HepG2 (cell line): Measurements from ENCODE around the gene SPRN. TPM values are rescaled to one million over a fixed set of nuclear protein-coding genes. Genes with fewer than 3 reads are reported as not detected.

Experiments
- CREB1 ChIP-seq, 2 experiments: fragments of 450-650 bp in 1 of 2; IDR thresholded peaks; 2 replicates each; pipeline ENCODE4 v1.6.1; 2016 to 2017; ENCODE audit warnings: control low read depth in 1 of 2, mild to moderate bottlenecking in 1 of 2, missing compliant biosample characterization in 1 of 2, missing genetic modification characterization in 1 of 2
- EHMT2 ChIP-seq: fragments of 200-600 bp; sonication (generic); IDR thresholded peaks from 2 replicates; pipeline ENCODE4 v1.7.0; 2017; ENCODE audit warnings: antibody characterized with exemption, low read depth, low read length, borderline replicate concordance
- GATAD1 ChIP-seq: IDR thresholded peaks from 2 replicates; pipeline ENCODE4 v1.6.1; 2016; ENCODE audit warnings: missing genetic modification reagents, missing compliant biosample characterization
- GFI1 ChIP-seq: sonication (generic); formaldehyde crosslinking; IDR thresholded peaks from 2 replicates; pipeline ENCODE4 v1.5.0; 2020; ENCODE audit warnings: missing genetic modification reagents, mild to moderate bottlenecking, borderline replicate concordance
- IKZF5 ChIP-seq: IDR thresholded peaks from 2 replicates; pipeline ENCODE4 v1.6.1; 2018; ENCODE audit warnings: missing genetic modification reagents, mild to moderate bottlenecking, missing compliant biosample characterization
- JUN ChIP-seq: sonication (generic); formaldehyde crosslinking; IDR thresholded peaks from 2 replicates; pipeline ENCODE4 v1.4.0; 2020; ENCODE audit warnings: mild to moderate bottlenecking, missing genetic modification reagents
- NCOA2 ChIP-seq: sonication (generic); formaldehyde crosslinking; IDR thresholded peaks from 2 replicates; pipeline ENCODE4 v1.8.0; 2022; ENCODE audit warnings: inconsistent platforms
- RAD51 ChIP-seq: fragments of 450-650 bp; IDR thresholded peaks from 2 replicates; pipeline ENCODE4 v1.6.1; 2016; ENCODE audit warnings: borderline replicate concordance
- SNAPC2 ChIP-seq: sonication (generic); formaldehyde crosslinking; IDR thresholded peaks from 2 replicates; pipeline ENCODE4 v1.8.1; 2022; ENCODE audit warnings: mild to moderate bottlenecking, missing genetic modification reagents
- TOE1 ChIP-seq: sonication (generic); formaldehyde crosslinking; IDR thresholded peaks from 2 replicates; pipeline ENCODE4 v1.4.0; 2020; ENCODE audit warnings: mild to moderate bottlenecking, missing genetic modification reagents
- ZBTB46 ChIP-seq: sonication (generic); formaldehyde crosslinking; IDR thresholded peaks from 2 replicates; pipeline ENCODE4 v1.4.0; 2020; ENCODE audit warnings: mild to moderate bottlenecking, missing genetic modification reagents, borderline replicate concordance
- ZNF275 ChIP-seq: sonication (generic); formaldehyde crosslinking; IDR thresholded peaks from 2 replicates; pipeline ENCODE4 v1.8.0; 2022; ENCODE audit warnings: missing genetic modification reagents, mild to moderate bottlenecking, inconsistent platforms, borderline replicate concordance
- ZNF333 ChIP-seq: sonication (generic); formaldehyde crosslinking; IDR thresholded peaks from 2 replicates; pipeline ENCODE4 v1.4.0; 2020; ENCODE audit warnings: mild to moderate bottlenecking, missing genetic modification reagents, borderline replicate concordance
- ZNF431 ChIP-seq: sonication (generic); formaldehyde crosslinking; IDR thresholded peaks from 2 replicates; pipeline ENCODE4 v1.9.0; 2022; ENCODE audit warnings: missing genetic modification reagents, low read depth, mild to moderate bottlenecking, borderline replicate concordance
- ZNF460 ChIP-seq: sonication (generic); formaldehyde crosslinking; IDR thresholded peaks from 2 replicates; pipeline ENCODE4 v1.5.1; 2020; ENCODE audit warnings: missing genetic modification reagents, mild to moderate bottlenecking, borderline replicate concordance
- ZNF496 ChIP-seq: sonication (generic); formaldehyde crosslinking; IDR thresholded peaks from 2 replicates; pipeline ENCODE4 v1.8.1; 2023; ENCODE audit warnings: mild to moderate bottlenecking, moderate library complexity, missing genetic modification reagents; ENCODE audit not compliant: insufficient replicate concordance
- ZNF7 ChIP-seq: IDR thresholded peaks from 2 replicates; pipeline ENCODE4 v1.6.1; 2016; ENCODE audit warnings: missing biosample characterization, missing genetic modification reagents
- ZNF776 ChIP-seq: sonication (generic); formaldehyde crosslinking; IDR thresholded peaks from 2 replicates; pipeline ENCODE4 v1.4.0; 2020; ENCODE audit warnings: mild to moderate bottlenecking, missing genetic modification reagents
- polyA plus RNA-seq, 8 experiments: library from polyadenylated mRNA; depleted of rRNA in 3 of 8; stranded (reverse) in 7 of 8; unstranded in 1 of 8; fragments of >200 nt; fragmentation: Illumina TruSeq in 4 of 8; extraction: Trizol in 4 of 8; gene quantifications; 2 replicates each; pipeline versions ENCODE4 v1.2.1 to v1.2.3, GENCODE V29; 2011 to 2016; ENCODE audit warnings: low read depth in 4 of 8, missing spikeins in 1 of 8, mixed read lengths in 1 of 8; ENCODE audit not compliant: insufficient read depth in 1 of 8
- total RNA-seq, 5 experiments: library from RNA; depleted of rRNA; stranded (reverse); fragments of >200 nt; fragmentation: Illumina TruSeq; extraction: Trizol; gene quantifications; 2 replicates each; pipeline ENCODE4 v1.2.3, GENCODE V29; 2016; ENCODE audit warnings: low read depth in 1 of 5
- TF ChIP-seq, protein P1 (sequence below): sonication (generic); formaldehyde crosslinking; IDR thresholded peaks from 2 replicates; pipeline ENCODE4 v1.5.1; 2020; ENCODE audit warnings: missing genetic modification reagents, mild to moderate bottlenecking, borderline replicate concordance
- TF ChIP-seq, protein P2 (sequence below): IDR thresholded peaks from 2 replicates; pipeline ENCODE4 v1.6.1; 2016; ENCODE audit warnings: low read depth, borderline replicate concordance

The SPRN gene
- total and polyA plus RNA-seq, 2 of the 13 experiments (the other 11 are each of a cell fraction or from before 2014, with no cell fraction given), result not detected

DNA sequence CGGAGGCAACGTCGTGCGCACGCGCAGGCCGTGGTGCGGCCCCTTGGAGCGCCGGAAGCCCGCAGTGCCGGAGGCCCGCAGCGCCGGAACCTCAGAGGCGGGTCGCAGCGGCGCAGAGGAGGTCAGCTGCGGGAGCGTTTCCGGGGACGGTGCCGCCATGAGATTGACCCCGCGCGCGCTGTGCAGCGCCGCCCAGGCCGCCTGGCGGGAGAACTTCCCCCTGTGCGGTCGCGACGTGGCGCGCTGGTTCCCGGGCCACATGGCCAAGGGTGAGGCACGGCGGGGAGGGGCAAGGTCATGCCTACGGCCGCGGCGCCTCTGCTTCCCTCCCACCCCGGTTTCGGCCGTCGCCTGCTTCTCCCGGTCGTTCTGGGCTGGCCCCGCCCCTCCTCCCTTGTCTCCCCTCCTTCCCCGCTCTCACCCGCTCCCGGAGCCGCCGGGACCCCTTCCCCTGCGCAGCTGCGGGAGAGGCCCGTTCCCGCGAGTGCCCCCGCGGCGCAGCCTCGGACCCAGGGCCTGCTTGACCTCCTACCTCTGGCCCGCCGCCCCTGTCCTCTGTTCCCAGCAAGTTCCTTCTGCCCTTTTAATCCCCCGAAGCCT, 30.3 kb downstream of the SPRN start, which contains the start of gene MTG1 (continued):
- TF ChIP-seq EHMT2 (no peak), ZNF431 (CRISPR knock-in tag) (peak; percentile 67; the same call in 1 of the 2 replicates), ZNF333 (CRISPR knock-in tag) (peak; percentile 35; the same call in 1 of the 2 replicates), ZNF275 (no peak), ZNF7 (CRISPR knock-in tag) (no peak), ZNF460 (CRISPR knock-in tag) (peak; percentile 43; the same call in 1 of the 2 replicates), SNAPC2 (CRISPR knock-in tag) (no peak; the same call in 1 of the 2 replicates), IKZF5 (peak; percentile 91), RAD51 (no peak), ZBTB46 (CRISPR knock-in tag) (no peak), NCOA2 (CRISPR knock-in tag) (peak; percentile 38; the same call in 1 of the 2 replicates), TOE1 (CRISPR knock-in tag) (no peak), JUN (no peak), GFI1 (CRISPR knock-in tag) (peak; percentile 84), GATAD1 (CRISPR knock-in tag) (peak; percentile 91), CREB1 (IDR thresholded peaks at IDR 0.05) (peak; percentile 11; the same call in 1 of the 2 replicates), CREB1 (CRISPR knock-in tag; IDR thresholded peaks at IDR 0.05) (no peak), ZNF496 (CRISPR knock-in tag) (no peak), ZNF776 (CRISPR knock-in tag) (no peak)
- TF ChIP-seq, protein P1, sequence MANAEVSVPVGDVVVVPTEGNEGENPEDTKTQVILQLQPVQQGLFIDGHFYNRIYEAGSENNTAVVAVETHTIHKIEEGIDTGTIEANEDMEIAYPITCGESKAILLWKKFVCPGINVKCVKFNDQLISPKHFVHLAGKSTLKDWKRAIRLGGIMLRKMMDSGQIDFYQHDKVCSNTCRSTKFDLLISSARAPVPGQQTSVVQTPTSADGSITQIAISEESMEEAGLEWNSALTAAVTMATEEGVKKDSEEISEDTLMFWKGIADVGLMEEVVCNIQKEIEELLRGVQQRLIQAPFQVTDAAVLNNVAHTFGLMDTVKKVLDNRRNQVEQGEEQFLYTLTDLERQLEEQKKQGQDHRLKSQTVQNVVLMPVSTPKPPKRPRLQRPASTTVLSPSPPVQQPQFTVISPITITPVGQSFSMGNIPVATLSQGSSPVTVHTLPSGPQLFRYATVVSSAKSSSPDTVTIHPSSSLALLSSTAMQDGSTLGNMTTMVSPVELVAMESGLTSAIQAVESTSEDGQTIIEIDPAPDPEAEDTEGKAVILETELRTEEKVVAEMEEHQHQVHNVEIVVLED, result peak; percentile 91
- TF ChIP-seq, protein P2, sequence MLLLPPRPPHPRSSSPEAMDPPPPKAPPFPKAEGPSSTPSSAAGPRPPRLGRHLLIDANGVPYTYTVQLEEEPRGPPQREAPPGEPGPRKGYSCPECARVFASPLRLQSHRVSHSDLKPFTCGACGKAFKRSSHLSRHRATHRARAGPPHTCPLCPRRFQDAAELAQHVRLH (CRISPR knock-in tag), result peak; percentile 84; the same call in 1 of the 2 replicates
